Natural killer cell treated with Interleukin-12 subunit alpha and Interleukin-12 subunit beta and Interleukin-15 and Interleukin-18, amount 100 ng/mL, for 72 hours (primary cell): ENCODE data around the gene LINGO1. TPM values are rescaled to one million over a fixed set of nuclear protein-coding genes. Genes with fewer than 3 reads are reported as not detected.
A peak's percentile ranks its signal among the peaks of the same experiment; 100 is the strongest.

ENCODE experiments used
- ATAC-seq, 2 donors: fragments of 150-1000 bp; cut with Tn5 transposase in 1 of 2; sonication (Bioruptor Pico), chemical (Tn5 transposase) in 1 of 2; 2 replicates each; pipeline ENCODE4 v1.10.0; 2021
- DNase-seq: peaks from one replicate; pipeline ENCODE4 v3.0.0; 2022; ENCODE audit warnings: low spot score
- H3K27ac Mint-ChIP-seq, 2 donors: 1 replicate in 1 of 2; 2 replicates in 1 of 2; pipeline ENCODE4 v1.8.0; 2022; ENCODE audit warnings: mixed read lengths in 2 of 2, mild to moderate bottlenecking in 1 of 2, moderate library complexity in 1 of 2
- H3K27me3 Mint-ChIP-seq, 2 donors: 1 replicate in 1 of 2; 2 replicates in 1 of 2; pipeline ENCODE4 v1.8.0; 2022; ENCODE audit warnings: mixed read lengths in 2 of 2
- H3K36me3 Mint-ChIP-seq: one replicate; pipeline ENCODE4 v1.8.0; 2022; ENCODE audit warnings: mixed read lengths
- H3K4me1 Mint-ChIP-seq, 2 donors: 1 replicate in 1 of 2; 2 replicates in 1 of 2; pipeline ENCODE4 v1.8.0; 2022; ENCODE audit warnings: low read depth in 2 of 2, mixed read lengths in 2 of 2, mild to moderate bottlenecking in 1 of 2
- H3K4me3 Mint-ChIP-seq: one replicate; pipeline ENCODE4 v1.8.0; 2022; ENCODE audit warnings: mixed read lengths
- H3K9me3 Mint-ChIP-seq: 2 replicates; pipeline ENCODE4 v1.8.0; 2022; ENCODE audit warnings: mixed read lengths
- total RNA-seq, 2 donors: library from RNA; stranded (reverse); gene quantifications; one replicate each; pipeline ENCODE4 v1.2.3, GENCODE V29; 2022

Gene LINGO1
- total RNA-seq, 2 donors from 2014 or later: not detected

GRCh38 chr15:77597804-77598453, 34.8 kb downstream of the LINGO1 start:
- Mint-ChIP-seq H3K36me3 (no peaks in the 10 kb centered on the region), H3K27me3 (peaks cover 0 to 3% of the 10 kb centered on the region in 2 donors), H3K9me3 (no peaks in the 10 kb centered on the region), H3K27ac (no peak overlapping the region), H3K4me3 (no peak overlapping the region), H3K4me1 (no peaks in the 10 kb centered on the region)
- DNase-seq: no peak
- ATAC-seq: no peak

GRCh38 chr15:77596821-77597803, 35.6 kb downstream of the LINGO1 start:
- Mint-ChIP-seq H3K4me3 (no peak overlapping the region), H3K27ac (no peak overlapping the region), H3K4me1 (no peaks in the 10 kb centered on the region)

GRCh38 chr15:77595231-77595630, 37.5 kb downstream of the LINGO1 start:
- DNase-seq (no peak), ATAC-seq (no peak)
- no peaks in the 10 kb centered on the region for H3K9me3 Mint-ChIP-seq
- H3K4me1 Mint-ChIP-seq: no peaks in the 10 kb centered on the region
- no peak overlapping the region for H3K4me3 Mint-ChIP-seq
- peaks cover 6% of the 10 kb centered on the region in 2 donors for H3K27me3 Mint-ChIP-seq
- H3K36me3 Mint-ChIP-seq: no peaks in the 10 kb centered on the region
- no peak overlapping the region for H3K27ac Mint-ChIP-seq

More at GRCh38 chr15:77596821-77597803, 35.6 kb downstream of the LINGO1 start:
- H3K36me3 Mint-ChIP-seq: no peaks in the 10 kb centered on the region
- ATAC-seq (no peak), DNase-seq (no peak)
- no peaks in the 10 kb centered on the region for H3K9me3 Mint-ChIP-seq
- H3K27me3 Mint-ChIP-seq: peaks cover 0 to 6% of the 10 kb centered on the region in 2 donors

- H3K36me3 Mint-ChIP-seq: no peaks in the 10 kb centered on the region
- H3K27ac Mint-ChIP-seq: no peak overlapping the region
- ATAC-seq (no peak), DNase-seq (no peak)
- H3K9me3 Mint-ChIP-seq: no peaks in the 10 kb centered on the region
- H3K27me3 Mint-ChIP-seq: peaks cover 6% of the 10 kb centered on the region in 2 donors
- no peak overlapping the region for H3K4me3 Mint-ChIP-seq
- H3K4me1 Mint-ChIP-seq: no peaks in the 10 kb centered on the region
These were observed 40.0 kb downstream of the LINGO1 start for GRCh38 chr15:77592758-77593157.

- Mint-ChIP-seq H3K36me3 (no peaks in the 10 kb centered on the region), H3K27ac (no peak overlapping the region), H3K27me3 (peaks cover 6% of the 10 kb centered on the region in 2 donors), H3K4me3 (no peak overlapping the region), H3K9me3 (no peaks in the 10 kb centered on the region), H3K4me1 (no peaks in the 10 kb centered on the region)
- ATAC-seq: no peak
- no peak for DNase-seq
These were observed 40.6 kb downstream of the LINGO1 start for GRCh38 chr15:77591968-77592613.

- H3K4me3 Mint-ChIP-seq: no peak overlapping the region
- ATAC-seq (no peak), DNase-seq (no peak)
- no peaks in the 10 kb centered on the region for H3K9me3 Mint-ChIP-seq
- H3K27ac Mint-ChIP-seq: no peak overlapping the region
- H3K36me3 Mint-ChIP-seq: no peaks in the 10 kb centered on the region
- H3K27me3 Mint-ChIP-seq: peaks cover 6% of the 10 kb centered on the region in 2 donors
- no peaks in the 10 kb centered on the region for H3K4me1 Mint-ChIP-seq
These were observed 42.9 kb downstream of the LINGO1 start for GRCh38 chr15:77589839-77590238.

- Mint-ChIP-seq H3K9me3 (no peaks in the 10 kb centered on the region), H3K4me1 (no peaks in the 10 kb centered on the region), H3K4me3 (no peak overlapping the region), H3K27ac (no peak overlapping the region), H3K36me3 (no peaks in the 10 kb centered on the region), H3K27me3 (peaks cover 6% of the 10 kb centered on the region in 2 donors)
- DNase-seq (no peak), ATAC-seq (peak in 1 of 2 donors; percentile 20)
These were observed 44.6 kb downstream of the LINGO1 start for GRCh38 chr15:77588126-77588525.

GRCh38 chr15:77584691-77585090, 48.0 kb downstream of the LINGO1 start:
- Mint-ChIP-seq H3K27me3 (no peaks in the 10 kb centered on the region), H3K4me3 (no peak overlapping the region)

GRCh38 chr15:77584201-77584600, 48.5 kb downstream of the LINGO1 start:
- H3K27me3 Mint-ChIP-seq: no peaks in the 10 kb centered on the region
- no peak for ATAC-seq
- H3K4me1 Mint-ChIP-seq: no peaks in the 10 kb centered on the region
- no peaks in the 10 kb centered on the region for H3K36me3 Mint-ChIP-seq
- H3K27ac Mint-ChIP-seq: no peak overlapping the region
- H3K4me3 Mint-ChIP-seq: no peak overlapping the region
- no peaks in the 10 kb centered on the region for H3K9me3 Mint-ChIP-seq
- DNase-seq: no peak

More at GRCh38 chr15:77584691-77585090, 48.0 kb downstream of the LINGO1 start:
- H3K9me3 Mint-ChIP-seq: no peaks in the 10 kb centered on the region
- DNase-seq (no peak), ATAC-seq (no peak)
- H3K4me1 Mint-ChIP-seq: no peaks in the 10 kb centered on the region
- no peak overlapping the region for H3K27ac Mint-ChIP-seq
- H3K36me3 Mint-ChIP-seq: no peaks in the 10 kb centered on the region

GRCh38 chr15:77582763-77583162, 49.9 kb downstream of the LINGO1 start:
- ATAC-seq (no peak), DNase-seq (no peak)
- H3K27me3 Mint-ChIP-seq: no peaks in the 10 kb centered on the region
- no peaks in the 10 kb centered on the region for H3K4me1 Mint-ChIP-seq
- H3K4me3 Mint-ChIP-seq: no peak overlapping the region
- H3K9me3 Mint-ChIP-seq: no peaks in the 10 kb centered on the region
- H3K36me3 Mint-ChIP-seq: no peaks in the 10 kb centered on the region
- H3K27ac Mint-ChIP-seq: no peak overlapping the region

GRCh38 chr15:77581896-77582569, 50.7 kb downstream of the LINGO1 start:
- Mint-ChIP-seq H3K4me3 (no peak overlapping the region), H3K27ac (no peak overlapping the region), H3K27me3 (no peaks in the 10 kb centered on the region), H3K9me3 (no peaks in the 10 kb centered on the region), H3K36me3 (no peaks in the 10 kb centered on the region), H3K4me1 (no peaks in the 10 kb centered on the region)
- no peak for DNase-seq
- ATAC-seq: no peak

GRCh38 chr15:77580996-77581682, 51.6 kb downstream of the LINGO1 start:
- Mint-ChIP-seq H3K9me3 (no peaks in the 10 kb centered on the region), H3K4me3 (no peak overlapping the region), H3K4me1 (no peaks in the 10 kb centered on the region), H3K36me3 (no peaks in the 10 kb centered on the region), H3K27me3 (no peaks in the 10 kb centered on the region), H3K27ac (no peak overlapping the region)
- no peak for ATAC-seq
- no peak for DNase-seq
